GM08714 (cell line): ENCODE data around the gene TMEM42.
A peak's percentile ranks its signal among the peaks of the same experiment; 100 is the strongest.

Experiments used
- H3K4me3 ChIP-seq: fragments of 200-500 bp; sonication (Bioruptor generic); 2 replicates; pipeline ENCODE4 v1.5.1; 2014; ENCODE audit warnings: mild to moderate bottlenecking, low read length, inconsistent platforms
- ZNF274 ChIP-seq: IDR thresholded peaks from 2 replicates; pipeline ENCODE4 v1.6.1; 2012; ENCODE audit warnings: mild to moderate bottlenecking, low read depth, low read length

The TMEM42 gene

GRCh38 chr3:44860117-44860516, 1.6 kb upstream of the TMEM42 start:
- no peak for TF ChIP-seq ZNF274
- no peak overlapping the region for H3K4me3 ChIP-seq

DNA sequence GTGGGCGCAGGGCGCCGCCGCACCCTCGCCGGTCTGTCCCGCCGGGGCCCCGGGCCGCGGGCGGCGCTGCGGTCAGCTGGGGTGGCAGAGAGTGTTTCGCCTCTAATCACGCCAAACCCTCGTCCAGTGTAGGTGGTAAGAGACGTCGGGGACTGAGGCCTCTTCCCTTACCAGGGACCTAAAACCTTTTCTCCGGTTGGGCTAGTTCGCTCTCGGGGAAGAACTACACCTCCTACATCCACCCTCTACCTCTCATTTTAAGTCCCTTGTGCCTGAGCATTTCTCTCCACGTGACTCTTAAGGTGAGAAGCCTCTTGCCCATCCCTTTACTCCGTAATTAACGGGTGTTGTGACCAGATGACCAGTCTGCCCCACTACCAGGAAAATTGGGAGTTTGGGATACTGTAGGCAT, 520 bp downstream of the TMEM42 start:
- peak overlapping the region; percentile 73 for H3K4me3 ChIP-seq
- TF ChIP-seq ZNF274: no peak

DNA sequence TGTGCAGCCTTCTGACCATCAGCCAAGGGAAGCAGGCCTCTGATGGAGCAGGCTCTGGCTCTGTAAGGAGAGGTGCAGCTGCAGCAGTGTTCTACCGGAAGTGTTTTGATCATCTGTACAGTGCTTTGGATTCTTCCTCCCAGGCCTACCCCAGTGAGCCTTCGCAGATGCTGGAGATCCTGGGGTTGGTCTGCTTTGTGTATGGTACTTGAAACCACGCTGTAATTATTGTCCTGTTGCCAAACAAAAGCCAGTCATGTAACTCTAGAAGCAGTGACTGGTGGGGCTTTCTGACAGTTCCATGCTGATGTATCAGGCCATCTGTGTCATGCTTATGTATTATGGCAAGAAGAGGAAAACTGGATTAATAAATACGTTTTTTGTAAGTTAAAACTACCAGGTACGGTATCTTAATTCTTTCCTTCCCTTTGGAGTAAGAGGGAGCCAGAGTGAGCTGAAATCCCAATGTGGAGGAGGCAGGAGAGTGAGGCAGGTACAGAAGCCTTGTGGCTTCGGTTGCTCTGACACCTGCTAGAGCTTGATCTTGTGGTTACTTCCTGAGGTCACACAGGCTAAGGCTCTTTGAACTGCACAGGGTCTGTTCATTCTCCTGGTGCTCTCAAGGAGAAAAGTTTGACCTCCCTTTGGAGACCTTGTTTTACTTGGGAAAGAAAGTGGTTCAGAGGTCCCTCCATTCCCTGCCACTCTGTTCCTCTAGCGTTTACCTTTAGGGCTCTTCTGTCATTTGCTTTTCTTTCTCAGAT, 3.7 kb downstream of the TMEM42 start:
- H3K4me3 ChIP-seq: no peak overlapping the region
- no peak for TF ChIP-seq ZNF274

DNA sequence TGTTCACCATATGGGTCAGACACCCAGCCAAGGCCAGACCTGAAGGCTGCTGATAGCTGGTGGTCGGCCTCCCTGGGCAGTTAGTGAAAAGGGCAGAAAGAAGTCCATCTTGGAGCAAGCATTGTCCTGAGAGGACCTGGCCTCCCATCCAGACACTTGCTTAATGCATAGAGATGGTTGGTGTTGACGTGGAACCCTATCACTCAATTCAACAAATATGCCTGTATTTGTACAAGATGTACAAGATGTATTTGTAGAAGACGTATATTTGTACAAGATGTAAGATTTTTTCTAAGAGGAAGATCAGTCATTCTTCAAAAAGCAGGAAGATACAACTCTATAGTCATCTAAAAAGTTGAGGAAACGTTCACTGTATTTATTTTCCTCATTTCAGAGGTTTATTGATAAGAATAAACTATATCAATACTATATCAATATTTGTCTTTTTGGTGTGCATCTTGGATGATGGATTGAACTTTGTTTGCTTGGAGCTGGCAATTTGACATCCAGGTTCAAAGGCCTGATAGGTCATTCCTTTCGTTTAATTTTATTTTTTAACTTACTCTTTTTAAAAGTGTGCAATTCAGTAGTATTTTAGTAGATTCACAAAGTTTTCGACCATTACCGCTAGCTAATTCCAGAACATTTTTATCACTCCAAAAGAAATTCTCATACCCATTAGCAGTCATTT, 5.9 kb downstream of the TMEM42 start:
- TF ChIP-seq ZNF274: no peak
- no peak overlapping the region for H3K4me3 ChIP-seq

DNA sequence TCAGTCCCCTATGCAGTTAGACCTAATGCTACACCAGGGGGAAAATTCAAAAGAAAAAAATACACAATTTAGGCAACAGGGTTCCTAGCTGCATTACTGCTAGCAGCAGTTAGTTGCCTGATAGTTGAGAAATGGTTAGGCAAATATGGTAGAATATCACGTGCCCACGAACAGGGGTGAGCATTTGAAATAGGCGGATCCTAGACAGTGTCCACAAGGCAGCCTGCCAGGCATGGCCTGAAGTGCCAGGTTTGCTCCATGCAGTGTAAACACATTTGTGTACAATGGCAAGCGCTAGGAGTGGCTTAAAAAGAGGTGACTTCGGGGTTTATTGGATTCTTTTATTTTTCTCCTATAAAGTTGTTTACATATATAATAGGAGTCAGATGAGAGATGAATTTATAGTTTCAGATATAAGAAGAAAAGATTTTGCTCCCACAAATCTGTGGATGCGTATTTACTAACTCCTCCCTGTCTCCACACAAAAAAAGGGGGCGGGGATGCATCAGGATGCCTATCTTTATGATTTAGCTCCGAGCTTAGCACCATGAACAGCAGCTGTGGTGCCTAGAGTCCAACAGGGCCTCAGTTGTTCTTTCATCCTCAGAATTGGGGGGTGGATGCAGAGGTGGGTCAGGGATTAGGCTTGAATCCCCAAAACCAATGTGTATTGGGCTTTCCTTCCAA, 8.8 kb downstream of the TMEM42 start:
- no peak for TF ChIP-seq ZNF274
- no peak overlapping the region for H3K4me3 ChIP-seq

- H3K4me3 ChIP-seq: no peak within 1 kb of the TSS
- no peak for TF ChIP-seq ZNF274
Observed at GRCh38 chr3:44874308-44874707, 12.6 kb downstream of the TMEM42 start, which contains the start of gene TGM4. TGM4 (plus strand) TSS chr3:44874608; CDS start chr3:44874679, 71 bp downstream.

- H3K4me3 ChIP-seq: no peak overlapping the region
- TF ChIP-seq ZNF274: no peak
Observed at GRCh38 chr3:44875596-44875995, 13.9 kb downstream of the TMEM42 start.

DNA sequence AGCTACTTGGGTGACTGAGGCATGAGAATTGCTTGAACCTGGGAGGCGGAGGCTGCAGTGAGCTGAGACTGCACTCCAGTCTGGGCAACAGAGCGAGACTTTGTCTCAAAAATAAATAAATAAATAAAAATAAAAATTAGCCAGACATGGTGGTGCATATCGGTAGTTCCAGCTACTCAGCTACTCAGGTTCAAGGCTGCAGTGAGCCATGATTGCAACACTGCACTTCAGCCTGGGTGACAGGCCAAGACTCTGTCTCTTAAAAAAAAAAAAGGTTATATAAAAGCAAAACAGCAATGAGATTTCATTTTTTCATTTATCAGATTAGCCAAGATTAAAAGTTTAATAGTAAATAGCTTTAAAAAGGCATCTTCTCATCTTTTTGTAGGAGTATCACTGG, 15.6 kb downstream of the TMEM42 start:
- H3K4me3 ChIP-seq: no peak overlapping the region
- TF ChIP-seq ZNF274: no peak

DNA sequence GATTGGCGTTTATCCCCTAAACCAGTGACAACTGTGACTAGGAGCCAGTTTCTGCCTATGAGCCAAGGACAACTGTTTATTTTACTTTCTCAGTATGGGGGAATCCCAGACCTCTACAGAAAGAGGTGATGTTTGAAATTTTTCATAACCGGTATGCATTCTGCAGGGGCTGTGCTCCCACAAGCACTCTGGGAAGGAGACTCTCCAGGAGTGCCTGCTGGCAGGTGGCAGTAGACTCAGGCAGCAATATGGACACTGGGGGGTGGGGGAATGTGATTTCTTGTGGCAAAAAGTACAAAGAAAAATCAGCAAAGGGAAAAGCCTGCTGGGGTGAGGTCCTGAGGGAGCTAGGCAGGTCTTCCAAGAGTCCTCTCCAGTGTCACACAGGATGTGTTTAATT, 18.6 kb downstream of the TMEM42 start:
- no peak for TF ChIP-seq ZNF274
- H3K4me3 ChIP-seq: no peak overlapping the region

DNA sequence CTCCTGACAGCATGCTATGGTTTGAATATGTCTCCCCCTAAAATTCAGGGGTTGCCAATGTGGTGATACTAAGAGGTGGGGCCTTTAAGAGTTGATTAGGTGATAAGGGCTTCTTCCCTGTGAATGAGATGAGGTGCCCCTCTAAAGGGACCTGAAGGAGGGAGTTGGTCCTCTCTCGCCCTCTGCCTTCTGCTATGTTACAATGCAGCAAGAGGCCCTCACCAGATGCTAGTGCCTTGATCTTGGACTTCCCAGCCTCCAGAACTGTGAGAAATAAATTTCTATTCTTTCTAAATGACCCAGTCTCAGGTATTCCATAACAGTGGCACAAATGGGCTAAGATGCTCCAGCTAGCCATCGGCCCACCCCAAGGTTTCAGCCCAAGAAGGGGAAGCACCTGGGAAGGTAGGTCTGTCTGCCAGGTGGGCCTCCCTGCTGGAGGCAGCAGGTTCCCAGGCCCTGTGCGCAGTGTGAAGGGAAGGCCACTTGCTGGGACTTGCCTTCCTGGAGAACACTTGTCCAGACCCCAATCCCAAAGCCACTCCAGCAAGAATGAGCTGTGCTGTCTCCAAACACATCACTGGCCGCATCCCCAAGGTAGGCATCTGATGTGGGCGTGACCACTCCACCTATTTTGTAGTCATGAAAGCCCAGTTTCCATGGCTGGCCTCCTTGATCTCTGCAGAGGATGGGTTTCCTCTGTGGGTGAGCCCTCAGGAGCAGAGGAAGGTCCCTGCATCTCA, 21.7 kb downstream of the TMEM42 start:
- TF ChIP-seq ZNF274: no peak
- H3K4me3 ChIP-seq: no peak overlapping the region

- no peak for TF ChIP-seq ZNF274
- H3K4me3 ChIP-seq: no peak overlapping the region
Observed at GRCh38 chr3:44883999-44884431, 22.3 kb downstream of the TMEM42 start.

DNA sequence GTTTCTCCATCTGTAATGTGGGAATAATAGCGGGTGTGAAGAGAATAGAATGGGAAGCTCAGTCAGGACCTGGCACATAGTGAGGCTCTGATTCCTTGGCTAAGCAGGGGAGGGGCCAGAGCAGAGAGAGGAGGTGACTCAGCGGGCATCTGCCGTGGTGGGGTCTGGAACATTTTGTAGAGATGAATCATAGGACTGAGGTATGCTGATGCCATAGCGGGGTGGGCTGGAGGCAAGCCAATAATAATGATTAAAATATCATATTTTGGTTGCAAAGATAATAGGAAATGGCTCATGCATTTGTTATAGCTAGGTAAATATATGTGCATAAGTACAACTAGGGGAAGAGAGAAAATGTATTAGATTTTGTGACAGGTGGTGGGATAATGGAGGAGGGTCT, 23.9 kb downstream of the TMEM42 start:
- no peak overlapping the region for H3K4me3 ChIP-seq
- TF ChIP-seq ZNF274: no peak

DNA sequence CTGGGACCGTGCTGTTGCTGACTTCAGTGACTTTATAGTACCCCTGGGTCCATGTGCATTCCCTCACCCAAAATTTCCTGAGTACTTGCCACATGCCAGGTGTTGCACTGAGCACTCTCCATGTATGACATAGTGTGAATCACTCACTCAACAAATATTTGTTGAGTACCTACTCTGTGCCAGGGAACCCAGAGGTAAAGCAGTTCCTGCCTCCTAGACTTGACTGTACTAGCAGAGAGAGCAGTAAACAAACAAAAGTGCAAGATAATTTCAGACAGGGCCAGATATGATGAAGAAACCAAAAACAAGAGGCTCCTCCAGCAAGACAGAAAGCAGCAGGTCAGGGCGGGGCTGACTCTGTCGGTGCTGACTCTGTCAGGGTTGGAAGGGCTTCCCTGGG, 24.8 kb downstream of the TMEM42 start:
- no peak for TF ChIP-seq ZNF274

DNA sequence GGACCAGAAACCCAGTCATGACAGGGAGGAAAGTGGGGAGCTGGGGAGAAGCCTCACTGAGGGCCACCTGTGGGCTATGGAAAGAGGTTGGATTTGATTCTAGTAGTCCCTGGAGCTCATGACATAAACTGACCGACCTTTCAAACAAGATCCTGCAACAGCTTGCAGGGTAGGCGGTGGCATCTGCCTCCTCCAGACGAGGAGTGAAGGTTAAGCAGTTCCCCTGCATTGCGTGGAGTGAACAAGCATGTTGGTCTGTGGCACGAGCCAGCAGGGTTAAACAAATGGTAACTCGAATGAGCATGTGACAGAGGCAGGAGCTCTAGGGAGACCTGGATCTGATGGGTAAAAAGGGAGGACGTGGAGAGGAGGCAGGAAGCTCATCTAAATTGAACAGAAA, 25.4 kb downstream of the TMEM42 start:
- no peak overlapping the region for H3K4me3 ChIP-seq
- no peak for TF ChIP-seq ZNF274

More for the DNA sequence above, 24.8 kb downstream of the TMEM42 start:
- H3K4me3 ChIP-seq: no peak overlapping the region
